GM12878 (cell line): ENCODE results near the gene LRIT2.

Source experiments
- GABPA ChIP-seq: IDR thresholded peaks from 2 replicates; pipeline ENCODE4 v1.6.1; 2014; ENCODE audit warnings: antibody characterized with exemption, low read depth, mild to moderate bottlenecking, inconsistent platforms
- MYC ChIP-seq: IDR thresholded peaks from 2 replicates; pipeline ENCODE4 v1.6.1; 2011; ENCODE audit warnings: mild to moderate bottlenecking, low read length, moderate library complexity, inconsistent platforms; ENCODE audit not compliant: insufficient read depth, insufficient replicate concordance, insufficient read length, severe bottlenecking
- POLR2AphosphoS5 ChIP-seq: IDR thresholded peaks from 2 replicates; pipeline ENCODE4 v1.6.1; 2011; ENCODE audit warnings: mild to moderate bottlenecking, low read length, inconsistent platforms
- POU2F2 ChIP-seq: IDR thresholded peaks from 3 replicates; pipeline ENCODE4 v1.6.1; 2011; ENCODE audit warnings: low read depth, mild to moderate bottlenecking, low read length, borderline replicate concordance
- RFX5 ChIP-seq: IDR thresholded peaks from 2 replicates; pipeline ENCODE4 v1.6.1; 2011; ENCODE audit warnings: low read depth, low read length, improper control_type of control experiment
- TARDBP ChIP-seq: IDR thresholded peaks from 2 replicates; pipeline ENCODE4 v1.6.1; 2016; ENCODE audit warnings: borderline replicate concordance
- TCF3 ChIP-seq: IDR thresholded peaks from 2 replicates; pipeline ENCODE4 v1.6.1; 2012; ENCODE audit warnings: low read depth, mild to moderate bottlenecking, low read length, borderline replicate concordance; ENCODE audit not compliant: insufficient read depth

- no peak for TF ChIP-seq POLR2AphosphoS5
- no peak for TF ChIP-seq TCF3
- TF ChIP-seq POU2F2 = no peak
- no peak for TF ChIP-seq GABPA
- no peak for TF ChIP-seq TARDBP
- no peak for TF ChIP-seq RFX5
- no peak for TF ChIP-seq MYC
Observed at GRCh38 chr10:84257343-84258020, 32.1 kb upstream of the LRIT2 start.
